Gastrocnemius medialis (tissue), 4 donors: ENCODE results near the gene SULT6B1. TPM values are rescaled to one million over a fixed set of nuclear protein-coding genes. Genes with fewer than 3 reads are reported as not detected.
"Not testable (repeated sequence)": the region's sequence is repeated elsewhere in the genome, so short reads cannot be mapped to it uniquely, and the experiment has no call there.

Source experiments
- ATAC-seq, 2 donors: fragments of 150-250 bp; one replicate each; pipeline ENCODE4 v1.9.1; 2016
- DNase-seq, 2 donors: peaks; one replicate each; pipeline ENCODE4 v3.0.0-alpha.2; 2019
- H3K27ac ChIP-seq, 4 donors: fragments of 200-600 bp; sonication (generic); 1 replicate in 1 of 4; 2 replicates in 3 of 4; pipeline ENCODE4 v1.5.1; 2016 to 2018; ENCODE audit warnings: mild to moderate bottlenecking in 2 of 4, moderate library complexity in 1 of 4
- H3K27me3 ChIP-seq, 3 donors: fragments of 200-600 bp; sonication (generic) in 2 of 3; 1 replicate in 1 of 3; 2 replicates in 2 of 3; pipeline versions ENCODE4 v1.5.1 to v1.6.0; 2016 to 2019; ENCODE audit warnings: mild to moderate bottlenecking in 1 of 3, moderate library complexity in 1 of 3
- H3K36me3 ChIP-seq, 2 donors: fragments of 200-600 bp; sonication (generic) in 1 of 2; one replicate each; pipeline ENCODE4 v1.5.1; 2017 to 2018
- H3K4me1 ChIP-seq, 2 donors: fragments of 200-600 bp; sonication (generic) in 1 of 2; one replicate each; pipeline ENCODE4 v1.5.1; 2016 to 2017; ENCODE audit warnings: mild to moderate bottlenecking in 2 of 2
- H3K4me3 ChIP-seq, 4 donors: fragments of 200-600 bp; sonication (generic) in 3 of 4; 1 replicate in 1 of 4; 2 replicates in 3 of 4; pipeline ENCODE4 v1.5.1; 2016 to 2019; ENCODE audit warnings: mild to moderate bottlenecking in 2 of 4
- H3K9me3 ChIP-seq, 3 donors: fragments of 200-600 bp; sonication (generic) in 2 of 3; 1 replicate in 1 of 3; 2 replicates in 2 of 3; pipeline ENCODE4 v1.5.1; 2016 to 2019
- POLR2A ChIP-seq, 2 donors: fragments of 450-650 bp; IDR thresholded peaks; one replicate each; pipeline ENCODE4 v1.6.1; 2017; ENCODE audit warnings: antibody characterized with exemption in 2 of 2, mild to moderate bottlenecking in 2 of 2, moderate library complexity in 2 of 2
- in situ Hi-C, 4 donors: fragments of 200-750 bp; cut with MboI; loops; one replicate each; pipeline versions ENCODE4 v1.15.0 to v1.8.0; 2017; ENCODE audit warnings: low sequenced_read_pairs in 4 of 4
- intact Hi-C: fragments of 100-400 bp; cut with DNase I; formaldehyde crosslinking; loops from one replicate; pipeline ENCODE4 v1.15.1; 2023; ENCODE audit warnings: low total_unique reads
- total RNA-seq, 4 donors: library from RNA; depleted of rRNA; stranded (reverse); fragments of >200 nt; gene quantifications; one replicate each; pipeline versions ENCODE4 v1.1.0 to v1.2.3, GENCODE V29; 2016
- TF ChIP-seq, protein P1 (sequence below), 5 experiments: fragments of 450-650 bp in 3 of 5; fragments of 200-600 bp in 2 of 5; sonication (generic) in 2 of 5; IDR thresholded peaks in 4 of 5; conservative IDR thresholded peaks in 1 of 5; 1 replicate in 4 of 5; 2 replicates in 1 of 5; pipeline ENCODE4 v1.5.1; 2016 to 2019; ENCODE audit warnings: antibody characterized with exemption in 5 of 5, mild to moderate bottlenecking in 3 of 5, moderate library complexity in 3 of 5

SULT6B1 gene
- total RNA-seq, 4 donors from 2014 or later = not detected

DNA sequence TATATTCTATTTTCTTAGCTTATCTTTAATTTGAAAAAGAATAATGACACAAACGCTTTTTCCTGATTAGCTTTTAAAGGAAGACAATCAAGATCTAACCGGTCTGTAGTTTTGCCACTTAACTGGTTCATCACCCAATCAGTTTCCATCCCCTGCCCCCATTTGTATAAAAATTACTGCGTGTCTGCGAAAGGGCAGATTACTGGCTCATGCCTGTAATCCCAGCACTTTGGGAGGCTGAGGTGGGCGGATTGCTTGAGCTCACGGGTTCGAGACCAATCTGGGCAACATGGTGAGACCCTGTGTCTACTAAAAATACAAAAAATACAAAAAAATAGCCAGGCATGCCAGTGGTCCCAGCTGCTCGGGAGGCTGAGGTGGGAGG lies 10.2 kb upstream of the SULT6B1 start:
- Histone ChIP-seq H3K9me3 (no peaks in the 10 kb centered on the region), H3K4me1 (peaks cover 11 to 12% of the 10 kb centered on the region in 2 donors), H3K27ac (no peak overlapping the region), H3K4me3 (no peak overlapping the region), H3K27me3 (no peaks in the 10 kb centered on the region), H3K36me3 (peaks cover 5 to 40% of the 10 kb centered on the region in 2 donors)
- TF ChIP-seq, protein P1, sequence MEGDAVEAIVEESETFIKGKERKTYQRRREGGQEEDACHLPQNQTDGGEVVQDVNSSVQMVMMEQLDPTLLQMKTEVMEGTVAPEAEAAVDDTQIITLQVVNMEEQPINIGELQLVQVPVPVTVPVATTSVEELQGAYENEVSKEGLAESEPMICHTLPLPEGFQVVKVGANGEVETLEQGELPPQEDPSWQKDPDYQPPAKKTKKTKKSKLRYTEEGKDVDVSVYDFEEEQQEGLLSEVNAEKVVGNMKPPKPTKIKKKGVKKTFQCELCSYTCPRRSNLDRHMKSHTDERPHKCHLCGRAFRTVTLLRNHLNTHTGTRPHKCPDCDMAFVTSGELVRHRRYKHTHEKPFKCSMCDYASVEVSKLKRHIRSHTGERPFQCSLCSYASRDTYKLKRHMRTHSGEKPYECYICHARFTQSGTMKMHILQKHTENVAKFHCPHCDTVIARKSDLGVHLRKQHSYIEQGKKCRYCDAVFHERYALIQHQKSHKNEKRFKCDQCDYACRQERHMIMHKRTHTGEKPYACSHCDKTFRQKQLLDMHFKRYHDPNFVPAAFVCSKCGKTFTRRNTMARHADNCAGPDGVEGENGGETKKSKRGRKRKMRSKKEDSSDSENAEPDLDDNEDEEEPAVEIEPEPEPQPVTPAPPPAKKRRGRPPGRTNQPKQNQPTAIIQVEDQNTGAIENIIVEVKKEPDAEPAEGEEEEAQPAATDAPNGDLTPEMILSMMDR (IDR thresholded peaks at IDR 0.05 in 4 of 5, conservative IDR thresholded peaks at IDR 0.05 in 1 of 5) = no peak
- ATAC-seq (no peak), DNase-seq (no peak)
- intact Hi-C loops (no loop called here), in situ Hi-C loops (no loop called here)

DNA sequence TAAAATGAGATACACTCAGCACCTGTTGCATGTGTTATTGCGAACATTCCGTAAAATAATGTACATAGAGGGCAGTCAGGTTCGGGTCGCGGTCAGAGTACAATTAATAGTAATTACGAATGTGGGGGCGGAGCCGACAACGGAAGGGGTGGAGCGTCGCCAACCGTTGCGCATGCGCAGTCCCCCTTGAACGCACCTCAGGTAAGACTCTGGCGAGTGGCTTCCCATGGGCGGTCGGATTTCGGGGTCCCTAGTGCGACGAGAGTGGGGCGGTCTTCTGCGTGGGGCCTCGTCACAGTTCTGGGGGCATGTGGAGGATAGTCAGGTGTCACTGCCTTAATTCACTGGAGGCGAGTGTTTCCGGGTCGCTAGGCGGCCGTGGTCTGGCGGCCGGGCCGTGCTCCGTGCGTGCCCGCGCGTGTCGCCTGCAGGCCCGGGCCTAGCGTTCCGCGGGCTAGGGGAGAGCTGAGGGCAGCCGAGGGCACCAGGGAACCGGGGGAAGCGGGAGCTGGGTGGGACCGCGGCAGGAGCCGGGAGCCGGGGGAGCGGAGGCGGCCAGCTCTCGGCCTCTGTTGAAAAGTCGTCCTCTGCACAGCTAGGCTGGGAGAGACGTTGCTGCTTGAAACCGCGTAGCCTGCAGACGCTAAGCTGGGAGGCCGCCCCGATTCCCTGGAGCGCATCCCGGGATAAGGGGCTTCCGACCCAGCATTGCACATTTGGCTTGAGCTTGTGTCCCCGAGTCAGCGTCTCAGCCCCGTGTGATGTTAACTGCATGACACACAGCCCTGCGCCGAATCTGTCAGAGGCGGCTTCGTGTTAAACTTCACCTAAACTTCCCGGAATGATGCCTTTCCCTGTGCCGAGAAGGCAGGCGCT lies 8.1 kb upstream of the SULT6B1 start, which contains the start of gene CEBPZOS:
CEBPZOS (plus strand) TSS at position 177 of the 876 bp plus-strand sequence. CDS start 3,209 bp downstream, outside the sequence.
- TF ChIP-seq, protein P1 (IDR thresholded peaks at IDR 0.05 in 4 of 5, conservative IDR thresholded peaks at IDR 0.05 in 1 of 5) = no peak
- TF ChIP-seq POLR2A (IDR thresholded peaks at IDR 0.05) = peak; percentile 76 to 77
- intact Hi-C loops = loop anchor here (2.0 kb wide), 1 partner anchor 34 kb away; the partner anchor contains the start of genes CEBPZ and NDUFAF7
- peak; percentile 63 to 76 for DNase-seq
- H3K4me3 ChIP-seq = peak within 1 kb of the TSS; percentile 76 to 97 (median 86)
- no peaks in the 10 kb centered on the region for H3K27me3 ChIP-seq
- H3K9me3 ChIP-seq = no peaks in the 10 kb centered on the region
- peak; percentile 92 to 94 for ATAC-seq
- peaks cover 0 to 20% of the 10 kb centered on the region in 2 donors for H3K36me3 ChIP-seq
- H3K4me1 ChIP-seq = peaks cover 11 to 12% of the 10 kb centered on the region in 2 donors
- H3K27ac ChIP-seq = peak within 1 kb of the TSS; percentile 82 to 96 (median 92)
- in situ Hi-C loops = no loop called here

DNA sequence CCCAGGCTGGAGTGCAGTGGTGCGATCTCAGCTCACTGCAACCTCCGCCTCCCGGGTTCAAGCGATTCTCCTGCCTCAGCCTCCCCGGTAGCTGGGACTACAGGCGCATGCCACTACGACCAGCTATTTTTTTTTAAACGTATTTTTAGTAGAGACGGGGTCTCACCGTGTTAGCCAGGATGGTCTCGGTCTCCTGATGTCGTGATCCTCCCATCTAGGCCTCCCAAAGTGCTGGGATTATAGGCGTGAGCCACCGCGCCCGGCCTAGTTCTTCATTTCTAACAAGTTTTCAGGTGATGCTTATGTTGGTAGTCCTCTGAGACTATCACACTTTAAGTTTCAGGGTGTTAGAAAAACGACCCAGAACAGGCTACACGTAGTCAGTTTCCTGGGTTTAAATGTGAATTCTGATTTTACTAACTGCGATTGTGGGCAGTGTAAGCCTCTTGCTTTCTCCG lies 7.4 kb upstream of the SULT6B1 start:
- intact Hi-C loops = loop anchor here (2.0 kb wide), 1 partner anchor 35 kb away; the partner anchor contains the start of genes CEBPZ and NDUFAF7

DNA sequence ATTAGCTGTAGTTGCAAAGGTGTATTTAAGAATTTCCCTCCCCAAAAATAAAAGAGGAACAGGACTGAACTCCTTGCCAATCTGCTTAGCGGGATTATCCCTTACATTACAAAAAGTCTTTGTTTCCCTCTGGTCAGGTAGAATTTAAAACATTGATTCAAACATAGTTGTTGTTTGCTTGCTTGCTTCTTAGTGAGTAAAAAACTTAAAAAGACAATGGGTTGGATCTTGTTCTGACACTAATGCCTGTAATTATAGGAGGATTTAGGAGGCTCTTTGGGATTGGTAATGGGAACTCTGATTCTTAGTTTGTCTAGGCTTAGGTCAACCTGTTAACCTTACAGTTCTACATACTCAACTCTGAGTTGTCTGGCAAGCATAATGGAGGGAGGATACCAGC lies 4.1 kb upstream of the SULT6B1 start:
- no peaks in the 10 kb centered on the region for H3K9me3 ChIP-seq
- TF ChIP-seq POLR2A (IDR thresholded peaks at IDR 0.05) = no peak
- TF ChIP-seq, protein P1 (IDR thresholded peaks at IDR 0.05 in 4 of 5, conservative IDR thresholded peaks at IDR 0.05 in 1 of 5) = no peak
- intact Hi-C loops = no loop called here
- H3K27ac ChIP-seq = no peak overlapping the region
- H3K4me1 ChIP-seq = peaks cover 6 to 7% of the 10 kb centered on the region in 2 donors
- no peaks in the 10 kb centered on the region for H3K36me3 ChIP-seq
- ATAC-seq (no peak), DNase-seq (no peak)
- no peaks in the 10 kb centered on the region for H3K27me3 ChIP-seq
- in situ Hi-C loops = no loop called here
- no peak overlapping the region for H3K4me3 ChIP-seq

More for the DNA sequence above, 7.4 kb upstream of the SULT6B1 start:
- Histone ChIP-seq H3K36me3 (peaks cover 0 to 13% of the 10 kb centered on the region in 2 donors), H3K4me1 (peaks cover 11 to 12% of the 10 kb centered on the region in 2 donors), H3K4me3 (peak overlapping the region; percentile 76 to 97 (median 86)), H3K27ac (peak overlapping the region; percentile 82 to 96 (median 92))
- DNase-seq, ATAC-seq, H3K27me3 ChIP-seq, H3K9me3 ChIP-seq, in situ Hi-C loops: not testable (repeated sequence)

DNA sequence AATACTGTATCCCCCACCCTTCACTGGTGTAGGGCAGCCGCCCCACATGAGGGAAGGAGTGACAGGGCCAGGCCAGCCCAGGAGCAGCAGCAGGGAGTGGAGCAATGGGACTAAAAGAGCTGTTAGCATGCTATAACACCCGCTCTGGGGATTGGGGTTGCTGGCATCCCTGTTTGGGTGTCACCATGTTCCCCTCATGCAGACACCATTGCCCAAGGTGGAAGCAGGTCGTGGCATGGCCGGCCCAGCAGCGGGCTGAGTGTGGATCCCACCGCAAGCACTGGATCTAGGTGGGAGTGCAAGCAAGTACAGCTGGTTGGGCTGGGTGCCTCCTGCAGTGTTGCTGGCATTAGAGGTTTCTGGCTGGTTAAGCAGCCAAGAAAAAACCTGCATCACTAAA lies 3.3 kb upstream of the SULT6B1 start:
- Histone ChIP-seq H3K9me3 (no peaks in the 10 kb centered on the region), H3K4me3 (no peak overlapping the region), H3K36me3 (no peaks in the 10 kb centered on the region), H3K27ac (no peak overlapping the region), H3K4me1 (no peaks in the 10 kb centered on the region), H3K27me3 (no peaks in the 10 kb centered on the region)
- TF ChIP-seq, protein P1 (IDR thresholded peaks at IDR 0.05 in 4 of 5, conservative IDR thresholded peaks at IDR 0.05 in 1 of 5) = no peak
- no peak for TF ChIP-seq POLR2A (IDR thresholded peaks at IDR 0.05)
- no peak for ATAC-seq
- in situ Hi-C loops = no loop called here
- intact Hi-C loops = no loop called here
- no peak for DNase-seq
